ENCODE measurements around the gene PLEKHH2. TPM values are rescaled to one million over a fixed set of nuclear protein-coding genes. Genes with fewer than 3 reads are reported as not detected.
"Not testable (repeated sequence)": the region's sequence is repeated elsewhere in the genome, so short reads cannot be mapped to it uniquely, and the experiment has no call there.

The PLEKHH2 gene
- total RNA-seq, 1 donor from 2014 or later, result 0.11 TPM

DNA sequence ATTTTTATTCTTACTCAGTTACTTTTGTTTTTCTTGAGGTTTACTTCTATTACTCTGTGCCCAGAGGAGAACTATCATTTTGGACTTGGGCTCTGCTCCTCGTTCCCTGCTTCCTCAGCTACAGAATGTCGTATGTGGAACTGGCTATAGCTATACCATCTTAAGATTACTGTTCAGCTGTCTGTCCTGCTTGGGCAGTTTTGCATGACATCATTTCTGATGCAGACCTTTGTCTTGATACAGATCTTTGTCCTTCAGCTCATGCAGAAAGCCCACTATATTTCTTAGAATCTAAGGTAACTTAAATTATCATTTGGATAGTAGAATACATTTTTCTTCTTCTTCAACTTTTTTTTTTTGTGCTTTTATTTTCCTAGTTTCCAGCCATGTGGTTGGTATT is 52.9 kb downstream of the PLEKHH2 start:
- Mint-ChIP-seq H3K4me1 (peaks cover 7% of the 10 kb centered on the region), H3K27ac (no peak overlapping the region), H3K4me3 (no peak overlapping the region), H3K9me3 (no peaks in the 10 kb centered on the region), H3K36me3 (ENCODE audit: low read depth) (no peaks in the 10 kb centered on the region), H3K27me3 (peaks cover 8% of the 10 kb centered on the region)
- TF ChIP-seq, protein P1, sequence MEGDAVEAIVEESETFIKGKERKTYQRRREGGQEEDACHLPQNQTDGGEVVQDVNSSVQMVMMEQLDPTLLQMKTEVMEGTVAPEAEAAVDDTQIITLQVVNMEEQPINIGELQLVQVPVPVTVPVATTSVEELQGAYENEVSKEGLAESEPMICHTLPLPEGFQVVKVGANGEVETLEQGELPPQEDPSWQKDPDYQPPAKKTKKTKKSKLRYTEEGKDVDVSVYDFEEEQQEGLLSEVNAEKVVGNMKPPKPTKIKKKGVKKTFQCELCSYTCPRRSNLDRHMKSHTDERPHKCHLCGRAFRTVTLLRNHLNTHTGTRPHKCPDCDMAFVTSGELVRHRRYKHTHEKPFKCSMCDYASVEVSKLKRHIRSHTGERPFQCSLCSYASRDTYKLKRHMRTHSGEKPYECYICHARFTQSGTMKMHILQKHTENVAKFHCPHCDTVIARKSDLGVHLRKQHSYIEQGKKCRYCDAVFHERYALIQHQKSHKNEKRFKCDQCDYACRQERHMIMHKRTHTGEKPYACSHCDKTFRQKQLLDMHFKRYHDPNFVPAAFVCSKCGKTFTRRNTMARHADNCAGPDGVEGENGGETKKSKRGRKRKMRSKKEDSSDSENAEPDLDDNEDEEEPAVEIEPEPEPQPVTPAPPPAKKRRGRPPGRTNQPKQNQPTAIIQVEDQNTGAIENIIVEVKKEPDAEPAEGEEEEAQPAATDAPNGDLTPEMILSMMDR (IDR thresholded peaks at IDR 0.05), result no peak
- ChIA-PET POLR2A (no interaction called here), CTCF (no interaction called here)
- intact Hi-C loops (cut with micrococcal nuclease), result no loop called here
- DNase-seq (no peak), ATAC-seq (ENCODE audit: low read depth) (no peak)

GRCh38 chr2:43692428-43692994 is 55.5 kb downstream of the PLEKHH2 start:
- ATAC-seq (ENCODE audit: low read depth), result no peak
- ChIA-PET CTCF (no interaction called here), POLR2A (no interaction called here)
- Mint-ChIP-seq H3K27ac (no peak overlapping the region), H3K9me3 (no peaks in the 10 kb centered on the region), H3K4me1 (no peaks in the 10 kb centered on the region), H3K27me3 (peaks cover 8% of the 10 kb centered on the region), H3K36me3 (ENCODE audit: low read depth) (no peaks in the 10 kb centered on the region), H3K4me3 (no peak overlapping the region)
- TF ChIP-seq, protein P1 (IDR thresholded peaks at IDR 0.05), result no peak
- DNase-seq, result no peak
- intact Hi-C loops (cut with micrococcal nuclease), result no loop called here

DNA sequence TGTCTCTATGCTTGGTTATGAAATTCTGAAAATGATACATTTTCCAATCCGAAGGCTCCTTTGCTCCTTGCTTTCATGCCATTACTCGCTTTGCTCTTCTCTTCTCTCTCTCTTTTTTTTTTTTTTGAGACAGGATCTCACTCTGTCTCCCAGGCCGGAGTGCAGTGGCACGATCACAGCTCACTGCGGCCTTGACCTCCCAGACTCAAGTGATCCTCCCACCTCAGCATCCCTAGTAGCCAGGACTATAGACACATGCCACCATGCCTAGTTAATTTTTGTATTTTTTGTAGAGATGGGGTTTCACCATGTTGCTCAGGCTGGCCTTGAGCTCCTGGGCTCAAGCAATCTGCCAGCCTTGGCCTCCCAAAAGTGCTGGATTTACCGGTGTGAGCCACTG is 61.1 kb downstream of the PLEKHH2 start:
- H3K27me3 Mint-ChIP-seq; H3K36me3 Mint-ChIP-seq (ENCODE audit: low read depth); POLR2A ChIA-PET; H3K27ac Mint-ChIP-seq; CTCF ChIA-PET; H3K4me3 Mint-ChIP-seq; ATAC-seq (ENCODE audit: low read depth); H3K9me3 Mint-ChIP-seq; intact Hi-C loops (cut with micrococcal nuclease); DNase-seq: not testable (repeated sequence)
- H3K4me1 Mint-ChIP-seq, result peaks cover 15% of the 10 kb centered on the region

DNA sequence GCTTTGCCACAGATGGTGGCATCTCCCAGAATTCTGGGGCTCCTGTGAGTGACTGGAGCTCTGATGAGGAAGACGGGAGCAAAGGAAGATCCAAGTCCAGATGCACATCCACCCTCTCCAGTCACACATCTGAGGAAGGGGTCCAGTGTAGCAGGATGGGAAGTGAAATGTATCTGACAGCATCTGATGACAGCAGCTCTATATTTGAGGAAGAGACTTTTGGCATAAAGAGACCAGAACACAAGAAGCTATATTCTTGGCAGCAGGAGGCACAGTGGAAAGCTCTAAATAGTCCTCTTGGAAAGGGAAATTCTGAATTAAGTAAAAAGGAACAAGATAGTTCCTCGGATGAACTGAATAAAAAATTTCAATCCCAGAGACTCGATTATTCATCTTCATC is 62.7 kb downstream of the PLEKHH2 start:
- H3K36me3 Mint-ChIP-seq (ENCODE audit: low read depth), result no peaks in the 10 kb centered on the region
- H3K4me3 Mint-ChIP-seq, result no peak overlapping the region
- CTCF ChIA-PET, result no interaction called here
- H3K9me3 Mint-ChIP-seq, result no peaks in the 10 kb centered on the region
- no peak for DNase-seq
- ATAC-seq (ENCODE audit: low read depth), result no peak
- peaks cover 15% of the 10 kb centered on the region for H3K4me1 Mint-ChIP-seq
- intact Hi-C loops (cut with micrococcal nuclease), result no loop called here
- POLR2A ChIA-PET, result interaction anchor here (0.6 kb wide), 1 partner anchor 1167 kb away, joined by 3 read pairs; no protein-coding TSS in a partner anchor
- peaks cover 8% of the 10 kb centered on the region for H3K27me3 Mint-ChIP-seq
- TF ChIP-seq, protein P1 (IDR thresholded peaks at IDR 0.05), result no peak
- H3K27ac Mint-ChIP-seq, result no peak overlapping the region

DNA sequence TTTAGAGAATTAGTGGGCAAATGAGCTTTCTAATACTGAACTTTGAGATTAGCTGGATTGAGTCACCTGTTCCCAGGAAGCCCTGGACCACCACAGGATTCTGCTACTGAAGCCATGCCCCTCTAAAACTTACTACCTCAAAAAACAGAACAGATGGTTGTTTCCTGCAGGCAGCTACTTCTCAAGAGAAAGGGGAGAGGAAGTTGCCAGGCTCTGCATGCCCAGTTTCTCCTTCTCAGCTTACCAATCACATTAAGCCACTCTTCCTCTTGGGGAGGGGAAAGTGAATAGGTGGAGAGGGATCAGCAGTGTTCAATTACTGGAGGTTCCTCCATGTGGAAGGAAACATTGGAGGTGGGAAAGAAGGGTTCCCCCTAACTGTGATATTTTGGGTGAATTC is 64.1 kb downstream of the PLEKHH2 start:
- POLR2A ChIA-PET, result no interaction called here
- intact Hi-C loops (cut with micrococcal nuclease), result no loop called here
- no peak overlapping the region for H3K4me3 Mint-ChIP-seq
- TF ChIP-seq, protein P1 (IDR thresholded peaks at IDR 0.05), result no peak
- no peaks in the 10 kb centered on the region for H3K36me3 Mint-ChIP-seq (ENCODE audit: low read depth)
- ATAC-seq (ENCODE audit: low read depth), result no peak
- peaks cover 15% of the 10 kb centered on the region for H3K4me1 Mint-ChIP-seq
- no peak overlapping the region for H3K27ac Mint-ChIP-seq
- no peak for DNase-seq
- H3K9me3 Mint-ChIP-seq, result no peaks in the 10 kb centered on the region
- H3K27me3 Mint-ChIP-seq, result peaks cover 8% of the 10 kb centered on the region
- CTCF ChIA-PET, result no interaction called here
